C4-2B (cell line): ENCODE measurements around the gene MIF.

Experiments
- ZFX ChIP-seq: fragments of 450-650 bp; IDR thresholded peaks from 2 replicates; pipeline ENCODE4 v1.6.1; 2017
- TF ChIP-seq, protein P1 (sequence below): fragments of 450-650 bp; conservative IDR thresholded peaks from 2 replicates; pipeline ENCODE4 v1.5.1; 2017; ENCODE audit warnings: mild to moderate bottlenecking

GRCh38 chr22:23922921-23923320 is 28.7 kb downstream of the MIF start:
- TF ChIP-seq, protein P1, sequence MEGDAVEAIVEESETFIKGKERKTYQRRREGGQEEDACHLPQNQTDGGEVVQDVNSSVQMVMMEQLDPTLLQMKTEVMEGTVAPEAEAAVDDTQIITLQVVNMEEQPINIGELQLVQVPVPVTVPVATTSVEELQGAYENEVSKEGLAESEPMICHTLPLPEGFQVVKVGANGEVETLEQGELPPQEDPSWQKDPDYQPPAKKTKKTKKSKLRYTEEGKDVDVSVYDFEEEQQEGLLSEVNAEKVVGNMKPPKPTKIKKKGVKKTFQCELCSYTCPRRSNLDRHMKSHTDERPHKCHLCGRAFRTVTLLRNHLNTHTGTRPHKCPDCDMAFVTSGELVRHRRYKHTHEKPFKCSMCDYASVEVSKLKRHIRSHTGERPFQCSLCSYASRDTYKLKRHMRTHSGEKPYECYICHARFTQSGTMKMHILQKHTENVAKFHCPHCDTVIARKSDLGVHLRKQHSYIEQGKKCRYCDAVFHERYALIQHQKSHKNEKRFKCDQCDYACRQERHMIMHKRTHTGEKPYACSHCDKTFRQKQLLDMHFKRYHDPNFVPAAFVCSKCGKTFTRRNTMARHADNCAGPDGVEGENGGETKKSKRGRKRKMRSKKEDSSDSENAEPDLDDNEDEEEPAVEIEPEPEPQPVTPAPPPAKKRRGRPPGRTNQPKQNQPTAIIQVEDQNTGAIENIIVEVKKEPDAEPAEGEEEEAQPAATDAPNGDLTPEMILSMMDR = no peak
- no peak for TF ChIP-seq ZFX
